ENCODE results near the gene ADCY9. TPM values are rescaled to one million over a fixed set of nuclear protein-coding genes. Genes with fewer than 3 reads are reported as not detected.

The ADCY9 gene
- total RNA-seq, 2 donors from 2014 or later, result 27.2 to 32.7 TPM

GRCh38 chr16:4131621-4132020, 15.4 kb upstream of the ADCY9 start:
- intact Hi-C loops (cut with DNase I, micrococcal nuclease), result no loop called here
- no peak for ATAC-seq

GRCh38 chr16:4124535-4125294, 8.5 kb upstream of the ADCY9 start:
- intact Hi-C loops (cut with DNase I, micrococcal nuclease), result no loop called here
- ATAC-seq, result no peak
- no peak for DNase-seq

More at GRCh38 chr16:4131621-4132020, 15.4 kb upstream of the ADCY9 start:
- no peak for DNase-seq

GRCh38 chr16:4123616-4124300, 7.5 kb upstream of the ADCY9 start:
- intact Hi-C loops (cut with DNase I, micrococcal nuclease), result no loop called here
- ATAC-seq (no peak), DNase-seq (no peak)

- ATAC-seq (no peak), DNase-seq (no peak)
- intact Hi-C loops (cut with DNase I, micrococcal nuclease), result no loop called here
Observed at GRCh38 chr16:4120176-4120575, 3.9 kb upstream of the ADCY9 start.

GRCh38 chr16:4117250-4117578, 972 bp upstream of the ADCY9 start:
- DNase-seq (no peak), ATAC-seq (no peak)
- intact Hi-C loops (cut with DNase I, micrococcal nuclease), result no loop called here

GRCh38 chr16:4115949-4116318, 308 bp downstream of the ADCY9 start:
- ATAC-seq (no peak), DNase-seq (no peak)
- intact Hi-C loops (cut with DNase I, micrococcal nuclease), result no loop called here

GRCh38 chr16:4115209-4115948, 863 bp downstream of the ADCY9 start:
- DNase-seq, result peak in 1 of 2 donors; percentile 66
- peak; percentile 38 for ATAC-seq
- intact Hi-C loops (cut with DNase I, micrococcal nuclease), result no loop called here

GRCh38 chr16:4114257-4115208, 1.7 kb downstream of the ADCY9 start:
- DNase-seq, result peak in 1 of 2 donors; percentile 27

GRCh38 chr16:4113358-4114256, 2.6 kb downstream of the ADCY9 start:
- DNase-seq, result no peak
- intact Hi-C loops (cut with DNase I, micrococcal nuclease), result no loop called here
- ATAC-seq, result no peak

More at GRCh38 chr16:4114257-4115208, 1.7 kb downstream of the ADCY9 start:
- ATAC-seq, result no peak
- intact Hi-C loops (cut with DNase I, micrococcal nuclease), result no loop called here

- ATAC-seq (peak; percentile 39), DNase-seq (peak in 1 of 2 donors; percentile 55)
- intact Hi-C loops (cut with DNase I, micrococcal nuclease), result no loop called here
Observed at GRCh38 chr16:4111748-4112696, 4.2 kb downstream of the ADCY9 start.

GRCh38 chr16:4110680-4111079, 5.6 kb downstream of the ADCY9 start:
- intact Hi-C loops (cut with DNase I, micrococcal nuclease), result no loop called here
- DNase-seq, result peak; percentile 76 to 88
- peak; percentile 92 for ATAC-seq

- no peak for DNase-seq
- intact Hi-C loops (cut with DNase I, micrococcal nuclease), result no loop called here
- peak; percentile 26 for ATAC-seq
Observed at GRCh38 chr16:4110065-4110464, 6.2 kb downstream of the ADCY9 start.

GRCh38 chr16:4109250-4109736, 6.9 kb downstream of the ADCY9 start:
- intact Hi-C loops (cut with DNase I, micrococcal nuclease), result no loop called here
- ATAC-seq (no peak), DNase-seq (no peak)

GRCh38 chr16:4106516-4106915, 9.7 kb downstream of the ADCY9 start:
- no peak for ATAC-seq
- DNase-seq, result no peak
- intact Hi-C loops (cut with DNase I, micrococcal nuclease), result no loop called here

- DNase-seq, result no peak
- intact Hi-C loops (cut with DNase I, micrococcal nuclease), result no loop called here
Observed at GRCh38 chr16:4105848-4106247, 10.4 kb downstream of the ADCY9 start.

GRCh38 chr16:4103745-4104144, 12.5 kb downstream of the ADCY9 start:
- intact Hi-C loops (cut with DNase I, micrococcal nuclease), result no loop called here
- DNase-seq (no peak), ATAC-seq (no peak)

More at GRCh38 chr16:4105848-4106247, 10.4 kb downstream of the ADCY9 start:
- ATAC-seq, result no peak
